ENCODE measurements around the gene TYK2. TPM values are rescaled to one million over a fixed set of nuclear protein-coding genes. Genes with fewer than 3 reads are reported as not detected.

TYK2 gene
- total and polyA plus RNA-seq, 2 of the 13 experiments (the other 11 are each of a cell fraction or from before 2014, with no cell fraction given): 38.8 to 60.1 TPM

- TF ChIP-seq SIN3A (IDR thresholded peaks at IDR 0.05; ENCODE audit: borderline replicate concordance, low read depth, low read length): peak; percentile 47; the same call in 1 of the 2 replicates
- peak; percentile 85 for TF ChIP-seq E2F1 (CRISPR knock-in tag; IDR thresholded peaks at IDR 0.05)
- peak; percentile 36; the same call in 1 of the 2 replicates for TF ChIP-seq ZSCAN12 (CRISPR knock-in tag; IDR thresholded peaks at IDR 0.05)
- no peak for TF ChIP-seq IRF1 (CRISPR knock-in tag; IDR thresholded peaks at IDR 0.05; ENCODE audit: low read depth)
- no peak for TF ChIP-seq AKNA (CRISPR knock-in tag; IDR thresholded peaks at IDR 0.05; ENCODE audit: borderline replicate concordance)
- no peak for TF ChIP-seq KDM1A (CRISPR knock-in tag; IDR thresholded peaks at IDR 0.05)
- TF ChIP-seq MBD4 (IDR thresholded peaks at IDR 0.05; ENCODE audit: borderline replicate concordance, low read length): no peak
- TF ChIP-seq SPEN (CRISPR knock-in tag; IDR thresholded peaks at IDR 0.05; ENCODE audit: low read depth): no peak
- TF ChIP-seq FOXK2 (IDR thresholded peaks at IDR 0.05): no peak
- no peak for TF ChIP-seq ZNF781 (CRISPR knock-in tag; IDR thresholded peaks at IDR 0.05; ENCODE audit: borderline replicate concordance, not compliant biosample characterization)
- TF ChIP-seq ATRX (CRISPR knock-in tag; IDR thresholded peaks at IDR 0.05; ENCODE audit: borderline replicate concordance): no peak
- no peak for TF ChIP-seq CHD4 (IDR thresholded peaks at IDR 0.05; ENCODE audit: borderline replicate concordance, low read length)
- TF ChIP-seq EED (CRISPR knock-in tag; IDR thresholded peaks at IDR 0.05): 0 out of 2 replicates have a peak, but pooled peaks have one; percentile 37
- no peak for TF ChIP-seq ZNF3 (CRISPR knock-in tag; IDR thresholded peaks at IDR 0.05)
- 0 out of 2 replicates have a peak, but pooled peaks have one; percentile 16 for TF ChIP-seq RAD21 (CRISPR knock-in tag; IDR thresholded peaks at IDR 0.05)
- TF ChIP-seq ZNF782 (CRISPR knock-in tag; IDR thresholded peaks at IDR 0.05; ENCODE audit: borderline replicate concordance): no peak
- no peak for TF ChIP-seq DPF2 (CRISPR knock-in tag; IDR thresholded peaks at IDR 0.05; ENCODE audit: borderline replicate concordance, low read depth)
- no peak for TF ChIP-seq ARNT (IDR thresholded peaks at IDR 0.05)
- TF ChIP-seq NFE2L2 (IDR thresholded peaks at IDR 0.05; ENCODE audit: low read length): no peak
- peak; percentile 79 for TF ChIP-seq TAF1 (CRISPR knock-in tag; IDR thresholded peaks at IDR 0.05)
- no peak for TF ChIP-seq MEIS1 (CRISPR knock-in tag; IDR thresholded peaks at IDR 0.05; ENCODE audit: borderline replicate concordance)
- no peak for TF ChIP-seq ZSCAN25 (CRISPR knock-in tag; IDR thresholded peaks at IDR 0.05)
- TF ChIP-seq ZNF720 (CRISPR knock-in tag; IDR thresholded peaks at IDR 0.05): no peak
- no peak for TF ChIP-seq PAF1 (CRISPR knock-in tag; IDR thresholded peaks at IDR 0.05)
- peak; percentile 42; the same call in 1 of the 2 replicates for TF ChIP-seq ZBTB7A (CRISPR knock-in tag; IDR thresholded peaks at IDR 0.05)
- TF ChIP-seq ZNF629 (CRISPR knock-in tag; conservative IDR thresholded peaks at IDR 0.05): no peak
Measured at GRCh38 chr19:10380313-10381102, at the start of gene TYK2 (continued).
